Measurements from ENCODE around the gene ITGB4. TPM values are rescaled to one million over a fixed set of nuclear protein-coding genes. Genes with fewer than 3 reads are reported as not detected.
A peak's percentile ranks its signal among the peaks of the same experiment; 100 is the strongest.
"Not testable (repeated sequence)": the region's sequence is repeated elsewhere in the genome, so short reads cannot be mapped to it uniquely, and the experiment has no call there.

The ITGB4 gene
- polyA plus RNA-seq, 2 of the 4 experiments (the other 2 are of a cell fraction), result 20.6 to 37.4 TPM

DNA sequence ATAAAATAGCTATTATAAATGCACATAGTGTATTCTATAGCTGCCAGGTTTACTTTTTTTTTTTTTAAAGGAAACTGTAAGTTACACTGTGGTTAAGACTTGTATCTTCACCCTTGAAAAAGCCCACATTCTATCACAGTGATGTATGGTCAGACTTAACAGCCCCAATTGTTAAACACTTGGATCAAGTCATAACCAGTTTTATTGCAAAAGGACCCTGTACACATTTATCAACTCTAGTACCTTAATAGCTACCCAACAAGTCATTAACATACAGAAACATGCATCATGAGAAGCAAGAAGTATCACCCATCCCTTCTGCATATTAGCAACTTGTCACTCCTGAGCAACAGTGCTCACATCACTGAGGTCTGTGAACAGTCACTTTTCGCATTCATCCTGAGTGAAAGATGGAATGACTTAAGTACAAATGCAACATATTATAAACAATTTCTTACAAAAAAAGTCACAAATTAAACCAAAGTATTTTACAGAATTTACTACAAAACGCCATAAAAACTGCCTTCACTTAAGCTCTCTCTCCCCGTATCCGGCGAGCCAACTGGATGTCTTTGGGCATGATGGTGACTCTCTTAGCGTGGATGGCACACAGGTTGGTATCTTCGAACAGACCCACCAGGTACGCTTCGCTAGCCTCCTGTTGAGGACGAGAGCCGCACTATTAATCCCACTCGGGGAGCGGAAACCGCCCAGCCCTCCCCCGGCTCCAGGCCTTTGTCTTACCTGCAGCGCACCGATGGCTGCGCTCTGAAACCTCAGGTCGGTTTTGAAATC is 57.0 kb downstream of the ITGB4 start:
- not testable (repeated sequence) for ATAC-seq; H3K9me3 ChIP-seq; DNase-seq (ENCODE audit: low read depth in 1 of 2, low spot score in 1 of 2)
- TF ChIP-seq HOXA7 (CRISPR knock-in tag; IDR thresholded peaks at IDR 0.05), result peak; percentile 18; the same call in 1 of the 2 replicates
- FAIRE-seq, result peak; percentile 32
- peaks cover 32% of the 10 kb centered on the region for H3K4me1 ChIP-seq
- H3K4me2 ChIP-seq, result peak overlapping the region; percentile 79
- peak overlapping the region; percentile 69 for H3K4me3 ChIP-seq
- ChIA-PET POLR2A (interaction anchor here (0.6 to 4.2 kb wide), 6 partner anchors 13 to 77 kb away, joined by 3 to 40 read pairs (median 4); partner anchors contain the start of genes GALK1 and WBP2), CTCF (interaction anchor here (0.6 to 9.7 kb wide), 18 partner anchors 8 to 159 kb away, joined by 3 to 131 read pairs (median 4); partner anchors contain the start of genes GALK1, TRIM47 and TRIM65)
- H3K27ac ChIP-seq, result peak overlapping the region; percentile 93 to 95
- WGBS (ENCODE audit: missing lambda C conversion rate), result 10% methylated on average over 19 of the region's 19 CpGs

DNA sequence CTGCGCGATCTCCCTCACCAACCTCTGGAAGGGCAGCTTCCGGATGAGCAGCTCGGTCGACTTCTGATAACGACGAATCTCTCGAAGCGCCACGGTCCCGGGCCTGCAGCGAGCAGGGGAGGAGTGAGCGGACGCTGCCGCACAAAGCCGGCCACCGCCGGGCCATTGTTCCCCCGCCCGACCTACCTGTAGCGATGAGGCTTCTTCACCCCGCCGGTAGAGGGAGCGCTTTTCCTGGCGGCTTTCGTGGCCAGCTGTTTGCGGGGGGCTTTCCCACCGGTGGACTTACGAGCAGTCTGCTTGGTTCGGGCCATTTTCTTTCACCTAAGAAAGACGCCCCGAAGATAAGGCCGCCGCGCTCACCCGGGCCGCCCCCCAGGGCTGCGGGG is 57.6 kb downstream of the ITGB4 start:
- FAIRE-seq, result no peak
- peak overlapping the region; percentile 93 to 95 for H3K27ac ChIP-seq
- H3K4me3 ChIP-seq, result peak overlapping the region; percentile 69
- H3K4me1 ChIP-seq, result peaks cover 38% of the 10 kb centered on the region
- ChIA-PET POLR2A (interaction anchor here (0.6 to 2.0 kb wide), 5 partner anchors 15 to 77 kb away, joined by 3 to 25 read pairs (median 3); partner anchors contain the start of gene WBP2), CTCF (interaction anchor here (0.7 to 9.7 kb wide), 14 partner anchors 8 to 159 kb away, joined by 3 to 131 read pairs (median 4); partner anchors contain the start of genes GALK1, TRIM47 and TRIM65)
- WGBS (ENCODE audit: missing lambda C conversion rate), result 1% methylated on average over 27 of the region's 38 CpGs
- DNase-seq (ENCODE audit: low read depth in 1 of 2, low spot score in 1 of 2), result peak; percentile 55 to 74
- peak; percentile 3 to 23; a peak in 3 of 6 replicates for ATAC-seq
- H3K9me3 ChIP-seq, result no peaks in the 10 kb centered on the region
- peak; percentile 76; the same call in 1 of the 2 replicates for TF ChIP-seq FOSB (CRISPR knock-in tag; IDR thresholded peaks at IDR 0.05)
- no peak for TF ChIP-seq NPAS2 (CRISPR knock-in tag; IDR thresholded peaks at IDR 0.05; ENCODE audit: borderline replicate concordance)
- TF ChIP-seq HOXA7 (CRISPR knock-in tag; IDR thresholded peaks at IDR 0.05), result peak; percentile 90; the same call in 1 of the 2 replicates
- no peak for TF ChIP-seq POLR2AphosphoS2 (conservative IDR thresholded peaks at IDR 0.05; ENCODE audit: low read length)
- 0 out of 2 replicates have a peak, but pooled peaks have one; percentile 12 for TF ChIP-seq KDM1A (IDR thresholded peaks at IDR 0.05; ENCODE audit: low read depth)
- peak; percentile 83; the same call in 1 of the 2 replicates for TF ChIP-seq TFCP2L1 (CRISPR knock-in tag; IDR thresholded peaks at IDR 0.05)
- no peak for TF ChIP-seq KDM5A (IDR thresholded peaks at IDR 0.05)
- TF ChIP-seq JUNB (IDR thresholded peaks at IDR 0.05), result no peak
- TF ChIP-seq HOXB13 (CRISPR knock-in tag; IDR thresholded peaks at IDR 0.05; ENCODE audit: low read depth), result 0 out of 2 replicates have a peak, but pooled peaks have one; percentile 23
- no peak for TF ChIP-seq SREBF2 (IDR thresholded peaks at IDR 0.05)
- TF ChIP-seq, protein P1, sequence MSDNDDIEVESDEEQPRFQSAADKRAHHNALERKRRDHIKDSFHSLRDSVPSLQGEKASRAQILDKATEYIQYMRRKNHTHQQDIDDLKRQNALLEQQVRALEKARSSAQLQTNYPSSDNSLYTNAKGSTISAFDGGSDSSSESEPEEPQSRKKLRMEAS (IDR thresholded peaks at IDR 0.05), result 0 out of 2 replicates have a peak, but pooled peaks have one; percentile 3
- TF ChIP-seq, protein P2, sequence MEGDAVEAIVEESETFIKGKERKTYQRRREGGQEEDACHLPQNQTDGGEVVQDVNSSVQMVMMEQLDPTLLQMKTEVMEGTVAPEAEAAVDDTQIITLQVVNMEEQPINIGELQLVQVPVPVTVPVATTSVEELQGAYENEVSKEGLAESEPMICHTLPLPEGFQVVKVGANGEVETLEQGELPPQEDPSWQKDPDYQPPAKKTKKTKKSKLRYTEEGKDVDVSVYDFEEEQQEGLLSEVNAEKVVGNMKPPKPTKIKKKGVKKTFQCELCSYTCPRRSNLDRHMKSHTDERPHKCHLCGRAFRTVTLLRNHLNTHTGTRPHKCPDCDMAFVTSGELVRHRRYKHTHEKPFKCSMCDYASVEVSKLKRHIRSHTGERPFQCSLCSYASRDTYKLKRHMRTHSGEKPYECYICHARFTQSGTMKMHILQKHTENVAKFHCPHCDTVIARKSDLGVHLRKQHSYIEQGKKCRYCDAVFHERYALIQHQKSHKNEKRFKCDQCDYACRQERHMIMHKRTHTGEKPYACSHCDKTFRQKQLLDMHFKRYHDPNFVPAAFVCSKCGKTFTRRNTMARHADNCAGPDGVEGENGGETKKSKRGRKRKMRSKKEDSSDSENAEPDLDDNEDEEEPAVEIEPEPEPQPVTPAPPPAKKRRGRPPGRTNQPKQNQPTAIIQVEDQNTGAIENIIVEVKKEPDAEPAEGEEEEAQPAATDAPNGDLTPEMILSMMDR (IDR thresholded peaks at IDR 0.05), result peak; percentile 60
- no peak for TF ChIP-seq CEBPB (IDR thresholded peaks at IDR 0.05)
- peak; percentile 13 to 21; a peak in 2 of 5 replicates for TF ChIP-seq RAD21 (conservative IDR thresholded peaks at IDR 0.05 in 1 of 2, IDR thresholded peaks at IDR 0.05 in 1 of 2)
- TF ChIP-seq CHD2 (IDR thresholded peaks at IDR 0.05; ENCODE audit: low read length, partially characterized antibody), result no peak
- peak; percentile 58; the same call in 1 of the 2 replicates for TF ChIP-seq HOXB5 (CRISPR knock-in tag; IDR thresholded peaks at IDR 0.05)
- TF ChIP-seq, protein P3, sequence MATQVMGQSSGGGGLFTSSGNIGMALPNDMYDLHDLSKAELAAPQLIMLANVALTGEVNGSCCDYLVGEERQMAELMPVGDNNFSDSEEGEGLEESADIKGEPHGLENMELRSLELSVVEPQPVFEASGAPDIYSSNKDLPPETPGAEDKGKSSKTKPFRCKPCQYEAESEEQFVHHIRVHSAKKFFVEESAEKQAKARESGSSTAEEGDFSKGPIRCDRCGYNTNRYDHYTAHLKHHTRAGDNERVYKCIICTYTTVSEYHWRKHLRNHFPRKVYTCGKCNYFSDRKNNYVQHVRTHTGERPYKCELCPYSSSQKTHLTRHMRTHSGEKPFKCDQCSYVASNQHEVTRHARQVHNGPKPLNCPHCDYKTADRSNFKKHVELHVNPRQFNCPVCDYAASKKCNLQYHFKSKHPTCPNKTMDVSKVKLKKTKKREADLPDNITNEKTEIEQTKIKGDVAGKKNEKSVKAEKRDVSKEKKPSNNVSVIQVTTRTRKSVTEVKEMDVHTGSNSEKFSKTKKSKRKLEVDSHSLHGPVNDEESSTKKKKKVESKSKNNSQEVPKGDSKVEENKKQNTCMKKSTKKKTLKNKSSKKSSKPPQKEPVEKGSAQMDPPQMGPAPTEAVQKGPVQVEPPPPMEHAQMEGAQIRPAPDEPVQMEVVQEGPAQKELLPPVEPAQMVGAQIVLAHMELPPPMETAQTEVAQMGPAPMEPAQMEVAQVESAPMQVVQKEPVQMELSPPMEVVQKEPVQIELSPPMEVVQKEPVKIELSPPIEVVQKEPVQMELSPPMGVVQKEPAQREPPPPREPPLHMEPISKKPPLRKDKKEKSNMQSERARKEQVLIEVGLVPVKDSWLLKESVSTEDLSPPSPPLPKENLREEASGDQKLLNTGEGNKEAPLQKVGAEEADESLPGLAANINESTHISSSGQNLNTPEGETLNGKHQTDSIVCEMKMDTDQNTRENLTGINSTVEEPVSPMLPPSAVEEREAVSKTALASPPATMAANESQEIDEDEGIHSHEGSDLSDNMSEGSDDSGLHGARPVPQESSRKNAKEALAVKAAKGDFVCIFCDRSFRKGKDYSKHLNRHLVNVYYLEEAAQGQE (IDR thresholded peaks at IDR 0.05), result no peak
- TF ChIP-seq, protein P4, sequence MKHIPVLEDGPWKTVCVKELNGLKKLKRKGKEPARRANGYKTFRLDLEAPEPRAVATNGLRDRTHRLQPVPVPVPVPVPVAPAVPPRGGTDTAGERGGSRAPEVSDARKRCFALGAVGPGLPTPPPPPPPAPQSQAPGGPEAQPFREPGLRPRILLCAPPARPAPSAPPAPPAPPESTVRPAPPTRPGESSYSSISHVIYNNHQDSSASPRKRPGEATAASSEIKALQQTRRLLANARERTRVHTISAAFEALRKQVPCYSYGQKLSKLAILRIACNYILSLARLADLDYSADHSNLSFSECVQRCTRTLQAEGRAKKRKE (CRISPR knock-in tag; IDR thresholded peaks at IDR 0.05; ENCODE audit: low read depth), result peak; percentile 88; the same call in 1 of the 2 replicates
- TF ChIP-seq, protein P5, sequence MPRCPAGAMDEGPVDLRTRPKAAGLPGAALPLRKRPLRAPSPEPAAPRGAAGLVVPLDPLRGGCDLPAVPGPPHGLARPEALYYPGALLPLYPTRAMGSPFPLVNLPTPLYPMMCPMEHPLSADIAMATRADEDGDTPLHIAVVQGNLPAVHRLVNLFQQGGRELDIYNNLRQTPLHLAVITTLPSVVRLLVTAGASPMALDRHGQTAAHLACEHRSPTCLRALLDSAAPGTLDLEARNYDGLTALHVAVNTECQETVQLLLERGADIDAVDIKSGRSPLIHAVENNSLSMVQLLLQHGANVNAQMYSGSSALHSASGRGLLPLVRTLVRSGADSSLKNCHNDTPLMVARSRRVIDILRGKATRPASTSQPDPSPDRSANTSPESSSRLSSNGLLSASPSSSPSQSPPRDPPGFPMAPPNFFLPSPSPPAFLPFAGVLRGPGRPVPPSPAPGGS (IDR thresholded peaks at IDR 0.05), result no peak
- 0 out of 2 replicates have a peak, but pooled peaks have one; percentile 6 for TF ChIP-seq GATA3 (IDR thresholded peaks at IDR 0.05; ENCODE audit: borderline replicate concordance)
- TF ChIP-seq EHMT2 (IDR thresholded peaks at IDR 0.05; ENCODE audit: low read depth), result no peak
- no peak for TF ChIP-seq CBX2 (IDR thresholded peaks at IDR 0.05; ENCODE audit: borderline replicate concordance, low read depth)
- H3K4me2 ChIP-seq, result peak overlapping the region; percentile 79
